Measurements from ENCODE around the gene RAD51B.

The RAD51B gene

DNA sequence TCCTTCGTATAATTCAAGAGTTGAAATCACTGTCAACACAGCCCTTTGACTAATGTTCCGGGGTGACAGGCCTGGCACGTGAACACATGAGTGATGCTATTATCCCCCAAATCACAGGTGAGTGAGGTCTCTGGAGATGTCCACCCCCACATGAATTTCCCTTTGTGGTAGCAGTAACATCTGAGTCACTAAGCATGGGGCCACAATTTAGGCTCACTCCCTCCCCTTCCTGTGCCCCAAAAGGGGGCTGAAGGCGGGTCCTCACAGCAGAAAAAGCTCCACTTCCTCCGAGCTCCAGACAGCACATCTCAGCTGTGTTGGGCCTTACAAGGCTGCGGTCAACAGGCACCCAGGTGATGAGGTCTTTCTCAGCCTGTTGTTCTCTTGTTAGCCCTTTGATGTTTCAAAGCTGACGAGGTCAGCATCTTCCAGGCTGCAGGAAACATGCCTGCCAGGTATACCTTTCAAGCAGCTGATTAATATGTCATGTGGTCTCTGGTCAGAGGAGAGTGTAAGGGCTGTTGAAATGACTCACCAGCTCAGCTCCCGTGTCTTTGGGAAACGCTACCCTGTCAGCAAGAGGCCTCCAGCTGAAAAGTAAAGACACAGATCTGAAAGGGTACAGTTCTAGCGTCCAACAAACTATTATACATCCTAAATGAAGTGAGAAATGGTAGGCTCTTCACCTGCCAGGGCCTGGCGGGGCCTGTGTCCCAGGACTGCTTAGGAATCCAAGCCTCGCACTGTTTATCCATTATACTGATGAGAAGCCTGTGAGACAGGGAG, 866.0 kb downstream of the RAD51B start:
- no peak overlapping the region for H3K4me3 ChIP-seq (ENCODE audit: low read length)
- H3K36me3 ChIP-seq (ENCODE audit: insufficient read depth, low read length), result no peaks in the 10 kb centered on the region
- H3K9ac ChIP-seq (ENCODE audit: low read depth, low read length), result no peak overlapping the region
- 85% methylated on average over 12 of the region's 12 CpGs for WGBS
- no peaks in the 10 kb centered on the region for H3K9me3 ChIP-seq (ENCODE audit: insufficient read depth, low read depth, low read length)
- 0 out of 2 replicates have a peak, but pooled peaks cover 5% of the 10 kb centered on the region for H3K27me3 ChIP-seq (ENCODE audit: insufficient read depth, low read length)
- H3K27ac ChIP-seq (ENCODE audit: low read depth, low read length), result no peak overlapping the region
- peaks cover 35% of the 10 kb centered on the region for H3K4me1 ChIP-seq (ENCODE audit: insufficient read depth, low read length)

DNA sequence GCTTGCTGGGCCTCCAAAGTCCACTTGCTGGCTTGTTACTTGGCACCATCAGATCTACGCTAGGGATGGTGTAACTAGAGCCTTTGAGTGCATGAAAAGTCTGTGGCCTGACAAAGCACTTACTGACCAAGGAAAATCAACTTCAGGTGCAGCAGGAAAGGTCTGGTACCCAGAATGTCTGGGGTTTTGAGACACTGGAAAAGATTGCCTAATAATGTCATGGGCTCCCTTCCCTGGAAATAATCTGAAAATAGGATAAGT, 866.6 kb downstream of the RAD51B start:
- Histone ChIP-seq H3K36me3 (ENCODE audit: insufficient read depth, low read length) (no peaks in the 10 kb centered on the region), H3K9me3 (ENCODE audit: insufficient read depth, low read depth, low read length) (no peaks in the 10 kb centered on the region), H3K9ac (ENCODE audit: low read depth, low read length) (no peak overlapping the region), H3K27ac (ENCODE audit: low read depth, low read length) (no peak overlapping the region), H3K27me3 (ENCODE audit: insufficient read depth, low read length) (0 out of 2 replicates have a peak, but pooled peaks cover 5% of the 10 kb centered on the region), H3K4me3 (ENCODE audit: low read length) (no peak overlapping the region), H3K4me1 (ENCODE audit: insufficient read depth, low read length) (peaks cover 35% of the 10 kb centered on the region)
- 92% methylated on average over 1 of the region's 1 CpG for WGBS

DNA sequence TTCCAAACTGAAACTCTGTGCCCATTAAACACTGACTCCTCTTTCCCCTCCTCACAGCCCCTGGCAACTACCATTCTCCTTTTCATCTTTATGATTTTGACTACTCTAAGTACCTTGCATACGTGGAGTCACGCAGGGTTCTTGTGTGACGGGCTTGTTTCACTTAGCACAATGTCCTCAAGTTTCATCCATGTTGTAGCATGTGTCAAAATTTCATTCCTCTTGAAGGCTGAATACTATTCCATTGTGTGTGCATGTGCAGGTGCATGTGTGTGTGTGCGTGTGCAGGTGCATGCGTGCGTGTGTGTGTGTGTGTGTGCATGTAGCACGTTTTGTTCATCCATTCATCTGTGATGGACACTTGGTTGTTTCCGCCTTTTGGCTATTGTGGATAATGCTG, 867.1 kb downstream of the RAD51B start:
- H3K27me3 ChIP-seq (ENCODE audit: insufficient read depth, low read length), result 0 out of 2 replicates have a peak, but pooled peaks cover 5% of the 10 kb centered on the region
- H3K4me1 ChIP-seq (ENCODE audit: insufficient read depth, low read length), result peaks cover 36% of the 10 kb centered on the region
- H3K36me3 ChIP-seq (ENCODE audit: insufficient read depth, low read length), result no peaks in the 10 kb centered on the region
- H3K4me3 ChIP-seq (ENCODE audit: low read length), result no peak overlapping the region
- H3K9me3 ChIP-seq (ENCODE audit: insufficient read depth, low read depth, low read length), result no peaks in the 10 kb centered on the region
- no peak overlapping the region for H3K9ac ChIP-seq (ENCODE audit: low read depth, low read length)
- WGBS, result 79% methylated on average over 8 of the region's 8 CpGs
- H3K27ac ChIP-seq (ENCODE audit: low read depth, low read length), result no peak overlapping the region

DNA sequence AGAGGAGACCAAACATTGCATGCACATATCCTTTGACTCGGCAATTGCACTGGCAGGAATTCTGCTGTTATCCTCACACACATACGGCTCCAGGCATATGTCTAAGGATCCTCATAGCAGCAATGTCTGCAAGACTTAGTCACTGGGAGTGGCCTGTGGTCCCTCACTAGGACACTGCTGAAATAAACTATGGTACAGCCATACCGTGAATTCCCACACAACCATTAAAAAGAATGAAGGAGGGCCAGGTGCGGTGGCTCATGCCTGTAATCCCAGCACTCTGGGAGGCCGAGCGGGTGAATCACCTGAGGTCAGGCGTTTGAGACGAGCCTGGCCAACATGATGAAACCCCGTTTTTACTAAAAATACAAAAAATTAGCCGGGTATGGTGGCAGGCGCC, 868.2 kb downstream of the RAD51B start:
- H3K27ac ChIP-seq (ENCODE audit: low read depth, low read length), result no peak overlapping the region
- no peaks in the 10 kb centered on the region for H3K9me3 ChIP-seq (ENCODE audit: insufficient read depth, low read depth, low read length)
- H3K9ac ChIP-seq (ENCODE audit: low read depth, low read length), result no peak overlapping the region
- no peaks in the 10 kb centered on the region for H3K36me3 ChIP-seq (ENCODE audit: insufficient read depth, low read length)
- WGBS, result 88% methylated on average over 11 of the region's 11 CpGs
- no peak overlapping the region for H3K4me3 ChIP-seq (ENCODE audit: low read length)
- peaks cover 27% of the 10 kb centered on the region for H3K4me1 ChIP-seq (ENCODE audit: insufficient read depth, low read length)
- peaks cover 12% of the 10 kb centered on the region; the same call in 1 of the 2 replicates for H3K27me3 ChIP-seq (ENCODE audit: insufficient read depth, low read length)

DNA sequence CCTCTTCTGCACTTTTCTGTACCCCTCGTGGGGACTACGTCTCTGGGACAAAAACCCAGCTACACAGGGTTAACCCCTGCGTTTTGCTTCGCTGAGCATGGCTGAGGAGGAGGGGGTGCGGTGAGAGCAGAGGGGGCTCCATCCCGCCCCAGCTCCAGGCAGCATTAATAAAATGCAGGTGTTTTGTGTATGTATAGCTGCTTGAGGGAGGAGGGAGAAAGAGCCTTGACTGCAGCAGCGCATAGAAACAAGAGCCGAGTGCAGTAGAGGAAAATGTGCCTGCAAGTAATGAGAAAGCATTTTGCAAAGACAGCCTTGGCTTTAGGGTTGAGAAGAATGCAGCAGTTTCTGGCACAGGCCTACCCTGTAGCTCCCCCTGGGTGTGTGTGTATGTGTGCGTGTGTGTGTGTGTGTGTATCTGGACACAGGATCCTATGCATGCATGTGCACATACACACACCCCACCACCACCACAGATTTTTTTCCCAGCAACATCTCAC, 869.3 kb downstream of the RAD51B start:
- WGBS, result 29% methylated on average over 8 of the region's 9 CpGs
- Histone ChIP-seq H3K9ac (ENCODE audit: low read depth, low read length) (no peak overlapping the region), H3K9me3 (ENCODE audit: insufficient read depth, low read depth, low read length) (no peaks in the 10 kb centered on the region), H3K27me3 (ENCODE audit: insufficient read depth, low read length) (peaks cover 22% of the 10 kb centered on the region; the same call in 1 of the 2 replicates), H3K4me3 (ENCODE audit: low read length) (no peak overlapping the region), H3K36me3 (ENCODE audit: insufficient read depth, low read length) (no peaks in the 10 kb centered on the region), H3K27ac (ENCODE audit: low read depth, low read length) (no peak overlapping the region), H3K4me1 (ENCODE audit: insufficient read depth, low read length) (peaks cover 18% of the 10 kb centered on the region)

DNA sequence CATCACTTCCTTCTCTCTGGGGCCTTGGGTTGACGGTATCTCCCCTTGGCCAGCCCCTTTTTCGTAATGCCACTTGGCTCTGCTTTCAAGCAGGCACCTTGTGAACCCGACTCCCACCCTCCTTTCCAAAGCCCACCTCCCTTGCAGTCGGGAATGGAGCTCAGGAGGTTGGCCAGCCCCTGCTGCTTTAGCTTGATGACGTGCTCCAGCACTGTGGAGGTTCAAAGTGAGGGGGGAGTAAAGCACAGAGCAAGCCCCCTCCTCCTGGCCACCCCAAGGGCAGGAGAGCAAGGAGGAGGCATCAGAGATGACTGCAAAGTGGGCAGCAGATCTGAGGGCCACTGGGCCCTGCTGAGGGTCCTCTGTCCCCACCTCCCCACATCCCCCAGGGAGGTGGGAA, 869.9 kb downstream of the RAD51B start:
- WGBS, result 59% methylated on average over 5 of the region's 5 CpGs
- no peak overlapping the region for H3K4me3 ChIP-seq (ENCODE audit: low read length)
- H3K27ac ChIP-seq (ENCODE audit: low read depth, low read length), result no peak overlapping the region
- H3K27me3 ChIP-seq (ENCODE audit: insufficient read depth, low read length), result peaks cover 22% of the 10 kb centered on the region; the same call in 1 of the 2 replicates
- no peak overlapping the region for H3K9ac ChIP-seq (ENCODE audit: low read depth, low read length)
- H3K36me3 ChIP-seq (ENCODE audit: insufficient read depth, low read length), result no peaks in the 10 kb centered on the region
- peaks cover 18% of the 10 kb centered on the region for H3K4me1 ChIP-seq (ENCODE audit: insufficient read depth, low read length)
- no peaks in the 10 kb centered on the region for H3K9me3 ChIP-seq (ENCODE audit: insufficient read depth, low read depth, low read length)

DNA sequence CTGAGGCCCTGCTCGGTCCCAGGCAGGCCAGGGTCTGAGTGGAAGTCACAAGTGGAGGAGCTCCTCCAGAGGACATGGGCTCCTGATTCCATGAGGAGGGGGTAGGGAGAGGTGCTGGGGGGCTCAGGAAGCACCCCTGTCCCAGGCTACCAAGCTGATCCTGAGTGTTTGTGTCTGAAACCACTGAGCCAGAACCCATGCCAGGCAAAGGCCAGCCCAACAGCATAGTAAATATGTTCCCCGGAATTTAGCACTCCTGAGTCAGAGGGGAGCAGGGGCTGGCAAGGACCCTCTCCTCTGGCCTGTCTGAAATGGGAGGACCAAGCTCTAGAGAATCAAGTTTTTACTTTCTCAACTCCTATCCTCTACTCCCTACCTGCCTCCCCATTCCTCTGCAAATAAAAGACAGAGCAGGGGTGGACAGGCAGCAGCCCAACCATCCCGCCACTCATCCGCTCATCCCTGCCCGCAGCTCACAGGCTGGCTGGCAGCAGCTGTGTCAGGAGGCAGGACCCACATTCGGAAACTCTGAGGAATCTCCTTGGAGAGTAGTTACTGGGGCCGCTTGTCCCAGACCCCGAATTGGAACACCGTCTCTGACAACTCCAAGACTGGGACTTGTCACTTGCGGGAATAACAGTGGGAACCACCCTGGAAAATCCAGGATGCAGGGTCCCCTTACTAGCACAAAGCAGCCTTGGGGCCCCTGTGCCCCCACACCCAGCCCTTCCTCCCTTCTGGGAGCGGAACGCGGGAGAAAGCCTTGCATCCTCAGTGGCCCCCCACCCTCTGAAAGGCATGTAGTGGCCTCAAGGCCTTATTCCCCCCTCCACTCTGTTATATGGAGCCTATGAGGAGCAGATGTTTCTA, 870.7 kb downstream of the RAD51B start:
- H3K4me1 ChIP-seq (ENCODE audit: insufficient read depth, low read length), result peaks cover 18% of the 10 kb centered on the region
- H3K36me3 ChIP-seq (ENCODE audit: insufficient read depth, low read length), result no peaks in the 10 kb centered on the region
- H3K27me3 ChIP-seq (ENCODE audit: insufficient read depth, low read length), result peaks cover 22% of the 10 kb centered on the region; the same call in 1 of the 2 replicates
- no peak overlapping the region for H3K27ac ChIP-seq (ENCODE audit: low read depth, low read length)
- H3K9ac ChIP-seq (ENCODE audit: low read depth, low read length), result no peak overlapping the region
- H3K4me3 ChIP-seq (ENCODE audit: low read length), result no peak overlapping the region
- no peaks in the 10 kb centered on the region for H3K9me3 ChIP-seq (ENCODE audit: insufficient read depth, low read depth, low read length)
- WGBS, result 86% methylated on average over 13 of the region's 13 CpGs

DNA sequence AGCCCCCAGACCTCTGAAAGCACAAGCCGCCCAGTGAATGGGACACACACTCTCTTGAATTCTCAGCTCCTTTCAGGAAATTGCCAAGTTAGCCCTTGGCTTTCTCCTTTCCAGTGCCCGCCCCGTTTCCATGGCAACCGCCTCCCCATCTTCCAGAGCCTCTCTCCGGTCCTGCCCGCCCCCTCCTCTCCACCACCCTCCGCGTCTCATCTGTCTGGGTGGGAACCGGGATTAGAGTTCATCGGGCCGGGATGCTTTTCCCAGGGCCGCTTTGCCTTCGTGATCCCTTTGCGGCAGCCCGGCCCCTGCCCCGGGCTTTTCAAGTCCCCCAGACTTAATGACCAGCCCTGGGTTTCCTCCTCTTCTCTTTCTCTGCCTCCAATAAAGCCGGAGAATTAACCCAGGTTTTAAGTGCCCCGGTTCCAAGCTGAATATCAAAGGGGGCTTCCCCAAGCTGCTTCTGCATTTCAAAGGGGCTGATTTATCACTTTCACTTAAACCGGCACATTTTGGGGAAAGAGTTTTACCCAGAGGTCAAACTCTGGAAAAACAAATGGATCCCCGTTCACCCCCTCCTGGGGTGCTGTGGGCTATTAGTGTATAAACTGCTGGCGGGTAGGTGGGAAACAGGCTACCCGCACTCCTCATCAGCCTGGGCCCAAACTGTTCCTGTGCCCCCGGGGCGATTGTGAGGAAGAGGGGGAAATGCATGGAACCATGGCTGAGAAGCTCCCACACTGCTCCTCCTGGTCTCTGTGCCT, 871.6 kb downstream of the RAD51B start:
- Histone ChIP-seq H3K9me3 (ENCODE audit: insufficient read depth, low read depth, low read length) (no peaks in the 10 kb centered on the region), H3K27me3 (ENCODE audit: insufficient read depth, low read length) (peaks cover 22% of the 10 kb centered on the region; the same call in 1 of the 2 replicates), H3K36me3 (ENCODE audit: insufficient read depth, low read length) (no peaks in the 10 kb centered on the region), H3K4me1 (ENCODE audit: insufficient read depth, low read length) (peaks cover 18% of the 10 kb centered on the region), H3K27ac (ENCODE audit: low read depth, low read length) (no peak overlapping the region), H3K9ac (ENCODE audit: low read depth, low read length) (no peak overlapping the region), H3K4me3 (ENCODE audit: low read length) (no peak overlapping the region)
- 9% methylated on average over 24 of the region's 24 CpGs for WGBS

DNA sequence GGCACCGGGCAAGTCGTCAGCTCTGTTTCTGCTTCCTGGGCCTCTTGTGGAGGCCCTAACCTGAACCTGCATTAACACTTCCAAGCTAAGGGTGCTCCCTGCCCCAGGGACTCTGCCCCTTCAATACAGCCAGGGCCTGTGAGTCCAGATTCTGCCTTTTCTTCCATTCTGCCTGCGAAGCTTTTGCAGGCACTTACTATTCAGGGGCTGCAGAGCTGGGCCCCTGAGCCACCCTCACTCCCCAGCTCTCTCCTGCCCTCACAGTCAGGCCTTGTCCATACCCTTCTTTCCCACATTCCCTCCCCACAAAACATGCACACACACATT, 872.2 kb downstream of the RAD51B start:
- no peaks in the 10 kb centered on the region for H3K36me3 ChIP-seq (ENCODE audit: insufficient read depth, low read length)
- no peak overlapping the region for H3K9ac ChIP-seq (ENCODE audit: low read depth, low read length)
- H3K27me3 ChIP-seq (ENCODE audit: insufficient read depth, low read length), result peaks cover 22% of the 10 kb centered on the region; the same call in 1 of the 2 replicates
- peaks cover 18% of the 10 kb centered on the region for H3K4me1 ChIP-seq (ENCODE audit: insufficient read depth, low read length)
- no peaks in the 10 kb centered on the region for H3K9me3 ChIP-seq (ENCODE audit: insufficient read depth, low read depth, low read length)
- 17% methylated on average over 3 of the region's 3 CpGs for WGBS
- H3K27ac ChIP-seq (ENCODE audit: low read depth, low read length), result no peak overlapping the region
- no peak overlapping the region for H3K4me3 ChIP-seq (ENCODE audit: low read length)

DNA sequence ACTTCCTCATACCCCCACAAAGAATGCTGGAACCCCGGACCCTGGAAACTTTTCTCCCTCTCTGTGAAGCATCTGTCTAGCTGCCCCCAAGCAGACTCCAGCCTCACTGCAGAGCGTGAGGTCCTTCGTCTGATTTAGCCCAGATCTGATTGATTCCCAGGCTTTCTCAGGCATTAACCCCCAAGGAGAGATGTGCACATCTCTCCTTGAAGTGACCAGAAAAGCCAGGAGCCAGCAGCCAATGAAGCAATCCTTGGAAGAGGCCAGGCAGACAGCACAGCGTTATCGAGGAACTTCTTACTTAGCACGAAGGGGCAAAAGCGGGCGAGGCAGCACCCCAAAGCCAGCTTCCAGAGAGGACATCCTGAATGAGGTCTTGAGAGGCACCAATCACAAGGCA, 872.6 kb downstream of the RAD51B start:
- Histone ChIP-seq H3K4me1 (ENCODE audit: insufficient read depth, low read length) (peaks cover 18% of the 10 kb centered on the region), H3K27ac (ENCODE audit: low read depth, low read length) (no peak overlapping the region), H3K4me3 (ENCODE audit: low read length) (no peak overlapping the region), H3K9me3 (ENCODE audit: insufficient read depth, low read depth, low read length) (no peaks in the 10 kb centered on the region), H3K27me3 (ENCODE audit: insufficient read depth, low read length) (peaks cover 22% of the 10 kb centered on the region; the same call in 1 of the 2 replicates), H3K9ac (ENCODE audit: low read depth, low read length) (no peak overlapping the region), H3K36me3 (ENCODE audit: insufficient read depth, low read length) (no peaks in the 10 kb centered on the region)
- WGBS, result 87% methylated on average over 8 of the region's 8 CpGs

Data from HUES64 (cell line).